GM12878 (cell line): ENCODE measurements around the gene OPCML. TPM values are rescaled to one million over a fixed set of nuclear protein-coding genes. Genes with fewer than 3 reads are reported as not detected.

Experiments used
- ATAC-seq: fragments of 200-7000 bp; cut with Tn5 transposase; 3 replicates; pipeline ENCODE4 v1.9.1; 2020; ENCODE audit warnings: mild to moderate bottlenecking, moderate library complexity
- BruUV-seq: library from RNA; stranded (reverse); fragments of 400-500 nt; replicated peaks from 2 replicates; lab custom pipeline; 2021; lab: Mats Ljungman, UMichigan
- CTCF ChIA-PET: fragments of 300-600 bp; sonication (Branson Sonifier 250); formaldehyde crosslinking; extraction: SDS; loops from one replicate; lab custom pipeline; 2021; ENCODE audit warnings: inconsistent platforms; lab: Yijun Ruan, JAX
- POLR2A ChIA-PET: fragments of 350-600 bp; formaldehyde crosslinking; extraction: SDS; loops from one replicate; lab custom pipeline; 2021; ENCODE audit warnings: inconsistent platforms; lab: Charles Lee
- RAD21 ChIA-PET: fragments of 300-600 bp; sonication (Branson Sonifier 250); formaldehyde crosslinking; loops from one replicate; lab custom pipeline; 2023; ENCODE audit warnings: antibody characterized with exemption; ENCODE audit not compliant: unreplicated experiment; lab: Charles Lee
- SMC1A ChIA-PET: fragments of 300-600 bp; sonication (Branson Sonifier 250); formaldehyde crosslinking; loops from one replicate; lab custom pipeline; 2023; ENCODE audit not compliant: unreplicated experiment, uncharacterized antibody; lab: Charles Lee
- DNase-seq: peaks from one replicate; pipeline ENCODE4 v3.0.0-alpha.2; 2011; ENCODE audit warnings: low read depth, low spot score
- FAIRE-seq: peaks from 3 replicates; lab custom pipeline; 2011; peaks lifted over from hg19 to GRCh38; lab: Jason Lieb, UNC
- H2AFZ ChIP-seq: 2 replicates; pipeline ENCODE4 v1.6.0; 2011; ENCODE audit warnings: low read depth, low read length, control low read depth; ENCODE audit not compliant: control insufficient read depth
- H3K27ac ChIP-seq: 2 replicates; pipeline ENCODE4 v1.5.1; 2011; ENCODE audit warnings: control low read depth; ENCODE audit not compliant: control insufficient read depth, insufficient read depth
- H3K27me3 ChIP-seq, 2 experiments: replicated peaks in 1 of 2; 2 replicates each; pipeline versions ENCODE4 v1.6.0 to v1.6.1; 2011; ENCODE audit warnings: low read length in 1 of 2; ENCODE audit not compliant: control insufficient read depth in 2 of 2, insufficient read depth in 2 of 2
- H3K36me3 ChIP-seq, 2 experiments: 2 replicates each; pipeline ENCODE4 v1.5.1; 2011; ENCODE audit warnings: low read length in 1 of 2; ENCODE audit not compliant: control insufficient read depth in 2 of 2, insufficient read depth in 2 of 2
- H3K4me1 ChIP-seq: 2 replicates; pipeline ENCODE4 v1.6.1; 2011; ENCODE audit warnings: mild to moderate bottlenecking, low read length, moderate library complexity, mixed read lengths; ENCODE audit not compliant: control insufficient read depth, insufficient read depth
- H3K4me2 ChIP-seq: 2 replicates; pipeline ENCODE4 v1.6.0; 2011; ENCODE audit warnings: control low read depth; ENCODE audit not compliant: control insufficient read depth, insufficient read depth
- H3K4me3 ChIP-seq: fragments of 200-600 bp; sonication (generic); 2 replicates; pipeline ENCODE4 v1.5.1; 2016
- H3K79me2 ChIP-seq: 2 replicates; pipeline ENCODE4 v1.6.0; 2011; ENCODE audit warnings: low read length; ENCODE audit not compliant: control insufficient read depth, insufficient read depth
- H3K9ac ChIP-seq: 2 replicates; pipeline ENCODE4 v1.8.0; 2011; ENCODE audit warnings: low read length, control low read depth, mixed read lengths; ENCODE audit not compliant: control insufficient read depth, insufficient read depth
- H3K9me3 ChIP-seq: replicated peaks from 3 replicates; pipeline ENCODE4 v1.5.1; 2011; ENCODE audit warnings: mild to moderate bottlenecking, low read length; ENCODE audit not compliant: control insufficient read depth, insufficient read depth
- H4K20me1 ChIP-seq: 2 replicates; pipeline ENCODE4 v1.6.0; 2011; ENCODE audit not compliant: control insufficient read depth, insufficient read depth
- ASH2L ChIP-seq: fragments of 300-600, 200-600 bp; sonication (generic); IDR thresholded peaks from 2 replicates; pipeline ENCODE4 v1.6.1; 2017; ENCODE audit warnings: low read depth, mild to moderate bottlenecking, borderline replicate concordance
- CBFB ChIP-seq: IDR thresholded peaks from 2 replicates; pipeline ENCODE4 v1.6.1; 2016; ENCODE audit warnings: antibody characterized with exemption, low read depth
- CHD1 ChIP-seq: IDR thresholded peaks from 2 replicates; pipeline ENCODE4 v1.6.1; 2012; ENCODE audit warnings: low read depth, low read length, improper control_type of control experiment
- ESRRA ChIP-seq: IDR thresholded peaks from 2 replicates; pipeline ENCODE4 v1.6.1; 2012; ENCODE audit warnings: mild to moderate bottlenecking, low read length, improper control_type of control experiment
- LARP7 ChIP-seq: fragments of 450-650 bp; IDR thresholded peaks from 2 replicates; pipeline ENCODE4 v1.6.1; 2017; ENCODE audit warnings: mild to moderate bottlenecking
- RELA ChIP-seq: fragments of 450-650 bp; IDR thresholded peaks from 2 replicates; pipeline ENCODE4 v1.8.0; 2014; ENCODE audit warnings: borderline replicate concordance; ENCODE audit not compliant: partially characterized antibody
- SIX5 ChIP-seq: IDR thresholded peaks from 2 replicates; pipeline ENCODE4 v1.6.1; 2011; ENCODE audit warnings: mild to moderate bottlenecking, low read depth, low read length, moderate library complexity; ENCODE audit not compliant: severe bottlenecking
- SUPT20H ChIP-seq: IDR thresholded peaks from 2 replicates; pipeline ENCODE4 v1.6.1; 2011; ENCODE audit warnings: low read depth, mild to moderate bottlenecking, low read length, moderate library complexity, borderline replicate concordance; ENCODE audit not compliant: control insufficient read depth
- ZNF384 ChIP-seq: IDR thresholded peaks from 2 replicates; pipeline ENCODE4 v1.6.1; 2012; ENCODE audit warnings: low read depth, mild to moderate bottlenecking, low read length, improper control_type of control experiment, borderline replicate concordance
- WGBS: methylation state at CpG from one replicate; pipeline ENCODE4 v1.1.6; 2016; ENCODE audit warnings: low lambda C conversion rate; ENCODE audit not compliant: insufficient replicate concordance, insufficient coverage; ENCODE audit errors: missing lambda C conversion rate; 5-methylcytosine and 5-hydroxymethylcytosine counted together
- in situ Hi-C: fragments of 300-500 bp; cut with MboI; formaldehyde crosslinking; loops from 9 replicates; pipeline ENCODE4 v1.14.3; 2018; ENCODE audit warnings: mixed read lengths
- intact Hi-C: fragments of 100-400 bp; cut with micrococcal nuclease; formaldehyde crosslinking; loops from one replicate; pipeline ENCODE4 v1.14.2; 2022; ENCODE audit not compliant: unreplicated experiment
- polyA plus RNA-seq, 11 experiments: library from polyadenylated mRNA; depleted of rRNA in 4 of 11; unstranded in 6 of 11; stranded (reverse) in 5 of 11; fragments of >200 nt; fragmentation: Nextera tagmentation in 4 of 11; fragmentation: Illumina TruSeq in 1 of 11; extraction: Ambion mirVana in 4 of 11; extraction: Trizol in 1 of 11; gene quantifications; 1 replicate in 1 of 11; 2 replicates in 10 of 11; pipeline versions ENCODE4 v1.2.1 to v1.2.3, GENCODE V29; 2011 to 2016; ENCODE audit warnings: inconsistent platforms in 2 of 11, missing spikeins in 2 of 11, low read depth in 1 of 11
- total RNA-seq, 4 experiments: library from RNA; depleted of rRNA in 3 of 4; stranded (reverse); fragments of >200 nt in 3 of 4; fragmentation: Illumina TruSeq in 1 of 4; extraction: Trizol in 1 of 4; gene quantifications; 2 replicates each; pipeline versions ENCODE4 v1.2.1 to v1.2.3, GENCODE V29; 2013 to 2021
- TF ChIP-seq, protein P1 (sequence below): fragments of 450-650 bp; IDR thresholded peaks from 2 replicates; pipeline ENCODE4 v1.6.1; 2017; ENCODE audit warnings: mild to moderate bottlenecking, moderate library complexity
- TF ChIP-seq, protein P2 (sequence below): IDR thresholded peaks from 2 replicates; pipeline ENCODE4 v1.6.1; 2012; ENCODE audit warnings: mild to moderate bottlenecking, low read depth, low read length

OPCML gene
- total and polyA plus RNA-seq, 10 of the 15 experiments (the other 5 are each of a cell fraction or from before 2014, with no cell fraction given), result 0.84 TPM; not detected in 9

DNA sequence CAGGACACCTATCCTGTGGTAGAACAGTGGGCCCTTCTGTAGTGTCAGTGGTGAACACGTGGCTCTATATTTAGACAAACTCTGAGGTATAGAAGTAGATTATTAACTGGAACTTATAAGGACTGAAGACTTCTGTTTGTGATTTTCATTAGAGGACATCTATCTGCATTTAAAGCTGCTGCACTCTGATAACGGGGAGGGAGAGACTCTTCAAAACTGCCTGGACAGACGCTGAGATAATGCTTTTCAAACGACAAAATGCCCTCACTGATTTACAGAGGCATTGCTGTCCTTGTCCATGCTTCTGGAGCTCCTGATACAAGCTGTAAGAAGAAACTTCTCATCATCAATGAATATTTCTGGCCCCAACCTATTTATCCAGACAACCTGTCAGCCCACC lies 425.2 kb downstream of the OPCML start:
- DNase-seq (no peak), ATAC-seq (no peak), FAIRE-seq (no peak)
- no peak overlapping the region for H3K4me2 ChIP-seq
- H3K36me3 ChIP-seq, result no peaks in the 10 kb centered on the region
- WGBS, result 7% methylated on average over 4 of the region's 4 CpGs
- no peaks in the 10 kb centered on the region; a peak in 1 of 4 replicates for H3K27me3 ChIP-seq
- H3K4me3 ChIP-seq, result no peak overlapping the region
- H3K4me1 ChIP-seq, result no peaks in the 10 kb centered on the region
- H3K27ac ChIP-seq, result no peak overlapping the region
- ChIA-PET CTCF (no interaction called here), SMC1A (no interaction called here), POLR2A (no interaction called here), RAD21 (no interaction called here)
- in situ Hi-C loops (no loop called here), intact Hi-C loops (no loop called here)
- BruUV-seq, result no TSS peak
- TF ChIP-seq SIX5, result no peak
- TF ChIP-seq CBFB, result no peak
- TF ChIP-seq CHD1, result no peak
- no peak for TF ChIP-seq LARP7
- TF ChIP-seq ZNF384, result no peak
- TF ChIP-seq SUPT20H, result no peak
- TF ChIP-seq ASH2L, result no peak
- no peak for TF ChIP-seq ESRRA
- TF ChIP-seq, protein P1, sequence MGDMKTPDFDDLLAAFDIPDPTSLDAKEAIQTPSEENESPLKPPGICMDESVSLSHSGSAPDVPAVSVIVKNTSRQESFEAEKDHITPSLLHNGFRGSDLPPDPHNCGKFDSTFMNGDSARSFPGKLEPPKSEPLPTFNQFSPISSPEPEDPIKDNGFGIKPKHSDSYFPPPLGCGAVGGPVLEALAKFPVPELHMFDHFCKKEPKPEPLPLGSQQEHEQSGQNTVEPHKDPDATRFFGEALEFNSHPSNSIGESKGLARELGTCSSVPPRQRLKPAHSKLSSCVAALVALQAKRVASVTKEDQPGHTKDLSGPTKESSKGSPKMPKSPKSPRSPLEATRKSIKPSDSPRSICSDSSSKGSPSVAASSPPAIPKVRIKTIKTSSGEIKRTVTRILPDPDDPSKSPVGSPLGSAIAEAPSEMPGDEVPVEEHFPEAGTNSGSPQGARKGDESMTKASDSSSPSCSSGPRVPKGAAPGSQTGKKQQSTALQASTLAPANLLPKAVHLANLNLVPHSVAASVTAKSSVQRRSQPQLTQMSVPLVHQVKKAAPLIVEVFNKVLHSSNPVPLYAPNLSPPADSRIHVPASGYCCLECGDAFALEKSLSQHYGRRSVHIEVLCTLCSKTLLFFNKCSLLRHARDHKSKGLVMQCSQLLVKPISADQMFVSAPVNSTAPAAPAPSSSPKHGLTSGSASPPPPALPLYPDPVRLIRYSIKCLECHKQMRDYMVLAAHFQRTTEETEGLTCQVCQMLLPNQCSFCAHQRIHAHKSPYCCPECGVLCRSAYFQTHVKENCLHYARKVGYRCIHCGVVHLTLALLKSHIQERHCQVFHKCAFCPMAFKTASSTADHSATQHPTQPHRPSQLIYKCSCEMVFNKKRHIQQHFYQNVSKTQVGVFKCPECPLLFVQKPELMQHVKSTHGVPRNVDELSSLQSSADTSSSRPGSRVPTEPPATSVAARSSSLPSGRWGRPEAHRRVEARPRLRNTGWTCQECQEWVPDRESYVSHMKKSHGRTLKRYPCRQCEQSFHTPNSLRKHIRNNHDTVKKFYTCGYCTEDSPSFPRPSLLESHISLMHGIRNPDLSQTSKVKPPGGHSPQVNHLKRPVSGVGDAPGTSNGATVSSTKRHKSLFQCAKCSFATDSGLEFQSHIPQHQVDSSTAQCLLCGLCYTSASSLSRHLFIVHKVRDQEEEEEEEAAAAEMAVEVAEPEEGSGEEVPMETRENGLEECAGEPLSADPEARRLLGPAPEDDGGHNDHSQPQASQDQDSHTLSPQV, result no peak
- TF ChIP-seq, protein P2, sequence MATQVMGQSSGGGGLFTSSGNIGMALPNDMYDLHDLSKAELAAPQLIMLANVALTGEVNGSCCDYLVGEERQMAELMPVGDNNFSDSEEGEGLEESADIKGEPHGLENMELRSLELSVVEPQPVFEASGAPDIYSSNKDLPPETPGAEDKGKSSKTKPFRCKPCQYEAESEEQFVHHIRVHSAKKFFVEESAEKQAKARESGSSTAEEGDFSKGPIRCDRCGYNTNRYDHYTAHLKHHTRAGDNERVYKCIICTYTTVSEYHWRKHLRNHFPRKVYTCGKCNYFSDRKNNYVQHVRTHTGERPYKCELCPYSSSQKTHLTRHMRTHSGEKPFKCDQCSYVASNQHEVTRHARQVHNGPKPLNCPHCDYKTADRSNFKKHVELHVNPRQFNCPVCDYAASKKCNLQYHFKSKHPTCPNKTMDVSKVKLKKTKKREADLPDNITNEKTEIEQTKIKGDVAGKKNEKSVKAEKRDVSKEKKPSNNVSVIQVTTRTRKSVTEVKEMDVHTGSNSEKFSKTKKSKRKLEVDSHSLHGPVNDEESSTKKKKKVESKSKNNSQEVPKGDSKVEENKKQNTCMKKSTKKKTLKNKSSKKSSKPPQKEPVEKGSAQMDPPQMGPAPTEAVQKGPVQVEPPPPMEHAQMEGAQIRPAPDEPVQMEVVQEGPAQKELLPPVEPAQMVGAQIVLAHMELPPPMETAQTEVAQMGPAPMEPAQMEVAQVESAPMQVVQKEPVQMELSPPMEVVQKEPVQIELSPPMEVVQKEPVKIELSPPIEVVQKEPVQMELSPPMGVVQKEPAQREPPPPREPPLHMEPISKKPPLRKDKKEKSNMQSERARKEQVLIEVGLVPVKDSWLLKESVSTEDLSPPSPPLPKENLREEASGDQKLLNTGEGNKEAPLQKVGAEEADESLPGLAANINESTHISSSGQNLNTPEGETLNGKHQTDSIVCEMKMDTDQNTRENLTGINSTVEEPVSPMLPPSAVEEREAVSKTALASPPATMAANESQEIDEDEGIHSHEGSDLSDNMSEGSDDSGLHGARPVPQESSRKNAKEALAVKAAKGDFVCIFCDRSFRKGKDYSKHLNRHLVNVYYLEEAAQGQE, result no peak
- no peak for TF ChIP-seq RELA
- H3K9me3 ChIP-seq, result no peaks in the 10 kb centered on the region
- H3K79me2 ChIP-seq, result no peaks in the 10 kb centered on the region
- no peaks in the 10 kb centered on the region for H4K20me1 ChIP-seq
- no peak overlapping the region for H2AFZ ChIP-seq
- H3K9ac ChIP-seq, result no peak overlapping the region
